ENCODE data around the gene ST6GALNAC3. TPM values are rescaled to one million over a fixed set of nuclear protein-coding genes. Genes with fewer than 3 reads are reported as not detected.

The ST6GALNAC3 gene
- total RNA-seq, 2 donors from 2014 or later, result 0.35 to 2.5 TPM

GRCh38 chr1:76203127-76203526 is 128.6 kb downstream of the ST6GALNAC3 start:
- H3K9me3 Mint-ChIP-seq, result peaks cover 1 to 5% of the 10 kb centered on the region in 2 donors
- H3K4me3 Mint-ChIP-seq, result no peak overlapping the region
- H3K27ac Mint-ChIP-seq, result no peak overlapping the region
- no peaks in the 10 kb centered on the region for H3K4me1 Mint-ChIP-seq (ENCODE audit: low read depth)
- peaks cover 1 to 9% of the 10 kb centered on the region in 2 donors for H3K36me3 Mint-ChIP-seq (ENCODE audit: insufficient read depth in 2 of 2)
- DNase-seq (no peak), ATAC-seq (replicated peaks in 1 of 2) (no peak)
- no peaks in the 10 kb centered on the region for H3K27me3 Mint-ChIP-seq (ENCODE audit: low read depth)

DNA sequence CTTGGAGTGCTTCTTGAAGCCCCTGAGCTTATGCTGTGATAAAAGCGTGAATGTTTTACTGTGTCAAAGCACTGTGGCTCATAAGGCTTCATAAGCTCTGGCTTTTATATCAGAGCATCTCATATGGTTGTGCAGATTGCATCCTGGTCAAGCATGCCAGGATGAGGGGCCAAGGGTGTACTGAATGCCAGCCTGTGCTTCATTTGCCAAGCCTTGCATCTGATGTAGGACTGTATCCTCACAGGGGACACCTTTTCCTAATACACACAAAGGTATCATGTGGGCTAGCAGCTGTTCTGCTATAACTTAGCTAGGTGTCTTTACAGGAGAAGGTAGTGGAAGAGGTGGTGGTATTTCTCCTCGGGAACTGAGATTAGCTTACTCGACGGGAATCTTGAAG is 134.7 kb downstream of the ST6GALNAC3 start:
- ATAC-seq (replicated peaks in 1 of 2), result no peak
- no peaks in the 10 kb centered on the region for H3K9me3 Mint-ChIP-seq
- no peak for DNase-seq
- no peaks in the 10 kb centered on the region for H3K27me3 Mint-ChIP-seq (ENCODE audit: low read depth)
- H3K4me3 Mint-ChIP-seq, result no peak overlapping the region
- H3K36me3 Mint-ChIP-seq (ENCODE audit: insufficient read depth in 2 of 2), result no peaks in the 10 kb centered on the region
- no peak overlapping the region for H3K27ac Mint-ChIP-seq
- no peaks in the 10 kb centered on the region for H3K4me1 Mint-ChIP-seq (ENCODE audit: low read depth)

DNA sequence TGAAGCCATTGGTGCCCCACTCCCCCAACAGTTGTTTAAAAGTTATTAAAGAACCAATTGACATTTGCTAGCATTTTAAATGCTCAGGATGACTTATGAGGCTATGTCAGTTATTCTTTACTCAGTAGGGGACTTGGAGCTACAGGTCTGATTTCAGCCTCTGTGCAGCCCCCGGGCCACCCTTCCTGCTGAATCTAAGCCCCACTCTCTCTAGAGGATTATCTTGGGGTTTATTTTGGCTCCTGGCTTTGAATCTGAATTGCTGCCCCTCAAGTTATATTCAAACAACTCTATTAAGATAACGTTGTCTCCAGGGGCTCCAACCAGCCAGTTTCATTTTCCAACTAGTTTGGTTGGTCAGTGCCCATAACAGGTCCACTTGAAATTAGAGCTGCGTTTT is 135.1 kb downstream of the ST6GALNAC3 start:
- H3K27ac Mint-ChIP-seq, result no peak overlapping the region
- no peak for ATAC-seq (replicated peaks in 1 of 2)
- H3K4me3 Mint-ChIP-seq, result no peak overlapping the region
- no peak for DNase-seq
- H3K9me3 Mint-ChIP-seq, result no peaks in the 10 kb centered on the region
- no peaks in the 10 kb centered on the region for H3K4me1 Mint-ChIP-seq (ENCODE audit: low read depth)
- no peaks in the 10 kb centered on the region for H3K36me3 Mint-ChIP-seq (ENCODE audit: insufficient read depth in 2 of 2)
- no peaks in the 10 kb centered on the region for H3K27me3 Mint-ChIP-seq (ENCODE audit: low read depth)

DNA sequence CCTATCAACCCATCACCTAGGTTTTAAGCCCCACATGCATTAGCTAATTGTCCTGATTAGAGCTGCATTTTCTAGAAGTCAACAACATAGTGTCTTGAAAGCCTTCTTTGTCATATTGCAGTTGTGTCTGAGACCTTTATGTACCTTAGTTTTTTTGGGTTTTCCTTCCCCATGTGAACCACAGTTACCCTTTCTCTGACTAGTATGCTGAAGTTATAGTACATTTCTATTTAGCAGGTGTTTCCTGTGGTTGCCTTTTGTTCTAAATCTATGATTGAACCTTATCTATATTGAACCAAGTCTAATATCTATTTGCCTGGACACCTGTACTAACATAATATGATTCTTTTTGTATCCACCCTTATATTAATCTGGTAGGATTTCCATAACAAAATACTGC is 135.6 kb downstream of the ST6GALNAC3 start:
- Mint-ChIP-seq H3K4me3 (no peak overlapping the region), H3K27ac (no peak overlapping the region), H3K4me1 (ENCODE audit: low read depth) (no peaks in the 10 kb centered on the region), H3K36me3 (ENCODE audit: insufficient read depth in 2 of 2) (no peaks in the 10 kb centered on the region), H3K9me3 (no peaks in the 10 kb centered on the region), H3K27me3 (ENCODE audit: low read depth) (no peaks in the 10 kb centered on the region)
- ATAC-seq (replicated peaks in 1 of 2) (no peak), DNase-seq (no peak)

DNA sequence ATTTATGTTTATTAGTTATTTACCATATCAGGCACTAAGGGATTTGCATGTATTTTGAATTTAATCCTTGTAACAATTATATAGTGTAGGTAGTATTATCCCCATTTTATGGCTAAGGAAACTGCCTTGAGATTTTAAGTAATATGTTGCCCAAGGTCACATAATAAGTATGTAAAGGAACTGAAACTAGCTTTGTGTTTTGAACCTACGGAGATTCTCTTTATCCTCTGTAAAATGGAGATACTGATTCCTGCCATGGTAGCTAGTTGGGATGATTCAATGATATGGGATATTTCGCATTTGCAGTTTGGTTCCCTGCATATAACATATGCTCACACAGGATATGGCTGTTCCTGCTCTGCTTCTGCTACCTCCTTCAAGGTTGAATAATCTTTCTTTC is 144.3 kb downstream of the ST6GALNAC3 start:
- no peaks in the 10 kb centered on the region for H3K9me3 Mint-ChIP-seq

GRCh38 chr1:76219366-76219818 is 144.8 kb downstream of the ST6GALNAC3 start:
- peak overlapping the region; percentile 21 to 41 for H3K4me3 Mint-ChIP-seq
- ATAC-seq (replicated peaks in 1 of 2), result peak; percentile 87 to 94
- H3K9me3 Mint-ChIP-seq, result no peaks in the 10 kb centered on the region
- DNase-seq, result peak in 1 of 2 donors; percentile 37
- H3K4me1 Mint-ChIP-seq (ENCODE audit: low read depth), result peaks cover 26% of the 10 kb centered on the region
- no peaks in the 10 kb centered on the region for H3K36me3 Mint-ChIP-seq (ENCODE audit: insufficient read depth in 2 of 2)
- H3K27me3 Mint-ChIP-seq (ENCODE audit: low read depth), result no peaks in the 10 kb centered on the region
- peak overlapping the region; percentile 26 for H3K27ac Mint-ChIP-seq

More for the DNA sequence above, 144.3 kb downstream of the ST6GALNAC3 start:
- DNase-seq (no peak), ATAC-seq (replicated peaks in 1 of 2) (peak in 1 of 2 donors; percentile 12)
- Mint-ChIP-seq H3K36me3 (ENCODE audit: insufficient read depth in 2 of 2) (no peaks in the 10 kb centered on the region), H3K4me3 (no peak overlapping the region), H3K4me1 (ENCODE audit: low read depth) (peaks cover 26% of the 10 kb centered on the region), H3K27ac (no peak overlapping the region), H3K27me3 (ENCODE audit: low read depth) (no peaks in the 10 kb centered on the region)

DNA sequence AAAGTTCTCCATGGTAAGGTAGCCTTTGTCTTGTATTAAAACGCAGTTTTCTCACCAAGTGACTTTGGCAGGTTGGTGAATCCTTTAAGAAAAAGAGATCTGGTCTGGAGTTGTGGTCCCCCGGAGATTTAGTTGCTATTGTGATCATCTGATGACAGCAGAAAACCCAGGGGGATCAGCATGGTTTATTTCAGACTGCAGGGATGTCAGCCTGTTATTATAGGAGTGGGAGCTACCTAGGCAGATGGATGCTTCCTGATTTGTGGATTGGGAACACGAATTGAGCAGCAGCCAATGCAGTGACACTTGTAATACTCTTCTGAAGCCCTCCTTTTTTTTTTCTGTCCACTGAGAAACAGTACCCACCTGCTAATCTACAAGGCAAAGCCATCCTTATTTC is 150.2 kb downstream of the ST6GALNAC3 start:
- H3K4me1 Mint-ChIP-seq (ENCODE audit: low read depth), result peaks cover 26% of the 10 kb centered on the region
- no peak overlapping the region for H3K27ac Mint-ChIP-seq

DNA sequence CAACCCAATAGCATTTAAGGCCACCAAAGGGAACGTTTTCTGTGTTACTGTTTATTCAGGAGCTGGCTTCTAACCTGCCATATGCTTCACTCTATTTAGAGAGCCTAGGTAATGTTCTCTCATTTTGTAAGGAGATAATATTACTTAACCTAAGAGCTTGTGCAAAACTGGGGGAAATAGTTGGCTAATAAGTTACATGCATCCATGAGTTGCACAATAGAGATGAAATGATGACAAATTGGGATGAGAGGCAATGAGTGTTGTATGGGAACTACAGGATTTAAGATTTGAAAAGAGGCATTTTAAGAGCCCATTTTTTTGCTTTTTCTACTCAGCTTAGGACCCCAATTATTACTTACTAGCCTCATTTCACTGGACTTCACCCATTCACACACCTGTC is 151.0 kb downstream of the ST6GALNAC3 start:
- Mint-ChIP-seq H3K27me3 (ENCODE audit: low read depth) (no peaks in the 10 kb centered on the region), H3K9me3 (no peaks in the 10 kb centered on the region), H3K4me3 (no peak overlapping the region), H3K4me1 (ENCODE audit: low read depth) (peaks cover 18% of the 10 kb centered on the region), H3K27ac (no peak overlapping the region), H3K36me3 (ENCODE audit: insufficient read depth in 2 of 2) (no peaks in the 10 kb centered on the region)
- DNase-seq, result no peak
- ATAC-seq (replicated peaks in 1 of 2), result no peak

More for the DNA sequence above, 150.2 kb downstream of the ST6GALNAC3 start:
- DNase-seq (no peak), ATAC-seq (replicated peaks in 1 of 2) (no peak)
- Mint-ChIP-seq H3K4me3 (no peak overlapping the region), H3K36me3 (ENCODE audit: insufficient read depth in 2 of 2) (no peaks in the 10 kb centered on the region), H3K9me3 (no peaks in the 10 kb centered on the region), H3K27me3 (ENCODE audit: low read depth) (no peaks in the 10 kb centered on the region)

DNA sequence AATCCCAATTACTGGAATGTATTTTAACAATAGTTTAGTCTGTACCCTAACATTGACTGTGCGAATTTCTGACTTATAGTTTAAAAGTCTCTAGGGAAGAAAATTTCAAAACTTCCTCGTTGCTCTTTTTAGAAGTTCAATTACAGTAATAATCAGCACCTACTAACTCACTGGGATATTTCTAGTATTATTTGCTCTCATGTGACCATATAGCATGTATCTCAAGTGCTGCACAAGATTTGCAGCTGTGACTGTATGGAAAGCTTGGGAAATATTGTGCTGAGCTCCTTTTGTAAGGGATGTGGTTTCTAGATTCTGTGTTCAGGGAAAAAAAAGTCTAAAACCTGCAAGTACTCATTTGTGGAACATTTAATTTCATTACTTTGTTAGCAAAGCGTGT is 153.1 kb downstream of the ST6GALNAC3 start:
- no peaks in the 10 kb centered on the region for H3K36me3 Mint-ChIP-seq (ENCODE audit: insufficient read depth in 2 of 2)
- H3K4me3 Mint-ChIP-seq, result no peak overlapping the region
- no peak overlapping the region for H3K27ac Mint-ChIP-seq
- no peak for DNase-seq
- H3K9me3 Mint-ChIP-seq, result no peaks in the 10 kb centered on the region
- no peaks in the 10 kb centered on the region for H3K27me3 Mint-ChIP-seq (ENCODE audit: low read depth)
- no peak for ATAC-seq (replicated peaks in 1 of 2)
- H3K4me1 Mint-ChIP-seq (ENCODE audit: low read depth), result peaks cover 12% of the 10 kb centered on the region

GRCh38 chr1:76229279-76230005 is 154.9 kb downstream of the ST6GALNAC3 start:
- Mint-ChIP-seq H3K36me3 (ENCODE audit: insufficient read depth in 2 of 2) (no peaks in the 10 kb centered on the region), H3K4me3 (no peak overlapping the region), H3K27ac (no peak overlapping the region), H3K9me3 (no peaks in the 10 kb centered on the region), H3K27me3 (ENCODE audit: low read depth) (no peaks in the 10 kb centered on the region), H3K4me1 (ENCODE audit: low read depth) (peaks cover 12% of the 10 kb centered on the region)
- no peak for DNase-seq
- no peak for ATAC-seq (replicated peaks in 1 of 2)

DNA sequence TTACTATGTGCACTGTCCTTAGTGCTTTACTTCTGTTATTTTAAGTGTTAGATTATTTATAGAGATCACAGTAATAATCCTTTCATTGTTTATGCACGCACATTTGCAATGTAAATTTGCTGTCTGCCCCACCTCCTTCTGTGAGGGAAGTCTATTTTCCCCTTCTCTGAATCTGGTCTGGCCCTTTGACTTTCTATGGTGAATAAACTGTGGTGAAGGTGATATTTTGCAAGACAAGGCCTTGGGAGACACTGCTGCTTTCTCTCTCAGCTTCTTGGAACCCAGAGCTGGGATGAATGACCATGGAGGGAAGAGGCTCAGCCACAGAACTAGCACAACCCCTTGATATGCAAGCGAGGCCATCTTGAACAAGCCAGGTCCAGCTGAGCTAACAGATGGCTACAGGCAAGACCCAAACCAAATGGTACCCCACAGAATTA is 156.3 kb downstream of the ST6GALNAC3 start:
- Mint-ChIP-seq H3K9me3 (no peaks in the 10 kb centered on the region), H3K4me3 (no peak overlapping the region), H3K27me3 (ENCODE audit: low read depth) (no peaks in the 10 kb centered on the region), H3K4me1 (ENCODE audit: low read depth) (peaks cover 12% of the 10 kb centered on the region), H3K36me3 (ENCODE audit: insufficient read depth in 2 of 2) (no peaks in the 10 kb centered on the region), H3K27ac (no peak overlapping the region)
- DNase-seq, result no peak
- no peak for ATAC-seq (replicated peaks in 1 of 2)

DNA sequence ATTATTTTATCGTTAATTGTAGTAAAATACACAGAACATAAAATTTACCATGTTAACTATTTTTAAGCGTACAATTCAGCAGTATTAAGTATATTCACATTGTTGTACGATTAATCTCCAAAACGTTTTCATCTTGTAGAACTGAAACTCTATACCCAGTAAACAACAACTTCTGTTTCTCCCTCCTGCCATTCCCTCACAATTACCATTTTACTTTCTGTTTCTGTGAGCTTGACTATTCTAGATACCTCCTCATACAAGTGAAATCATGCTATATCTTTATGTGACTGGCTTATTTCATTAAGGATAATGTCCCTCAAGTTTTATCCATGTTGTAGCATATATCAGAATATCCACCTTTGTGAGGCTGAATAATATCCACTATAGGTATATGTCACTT is 156.8 kb downstream of the ST6GALNAC3 start:
- Mint-ChIP-seq H3K36me3 (ENCODE audit: insufficient read depth in 2 of 2) (no peaks in the 10 kb centered on the region), H3K9me3 (no peaks in the 10 kb centered on the region), H3K4me1 (ENCODE audit: low read depth) (peaks cover 12% of the 10 kb centered on the region), H3K27ac (no peak overlapping the region), H3K27me3 (ENCODE audit: low read depth) (no peaks in the 10 kb centered on the region), H3K4me3 (no peak overlapping the region)
- ATAC-seq (replicated peaks in 1 of 2) (no peak), DNase-seq (no peak)

GRCh38 chr1:76232666-76233065 is 158.1 kb downstream of the ST6GALNAC3 start:
- Mint-ChIP-seq H3K27me3 (ENCODE audit: low read depth) (no peaks in the 10 kb centered on the region), H3K27ac (no peak overlapping the region), H3K4me3 (no peak overlapping the region), H3K36me3 (ENCODE audit: insufficient read depth in 2 of 2) (no peaks in the 10 kb centered on the region), H3K9me3 (no peaks in the 10 kb centered on the region), H3K4me1 (ENCODE audit: low read depth) (peaks cover 12% of the 10 kb centered on the region)
- peak; percentile 21 to 37 for ATAC-seq (replicated peaks in 1 of 2)
- DNase-seq, result peak in 1 of 2 donors; percentile 2

DNA sequence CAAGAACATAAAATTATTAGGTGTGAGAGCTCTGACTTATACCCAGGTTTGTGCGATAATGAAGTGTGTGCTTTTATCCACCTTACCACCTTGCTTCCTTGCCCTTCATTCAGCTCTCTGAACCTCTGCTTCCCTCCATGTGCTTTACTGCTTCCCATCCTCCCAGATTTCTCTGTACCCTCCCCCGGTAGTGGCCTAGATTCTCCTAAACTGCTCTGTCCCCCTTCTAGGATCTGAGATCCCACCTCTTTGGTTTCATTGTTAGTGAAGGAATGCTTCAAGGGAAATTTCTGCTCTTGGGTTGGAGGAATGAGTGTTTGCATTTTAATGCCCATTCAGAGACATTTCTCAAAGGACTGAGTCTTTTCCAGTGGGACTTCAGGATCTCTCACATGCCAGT is 159.5 kb downstream of the ST6GALNAC3 start:
- H3K36me3 Mint-ChIP-seq (ENCODE audit: insufficient read depth in 2 of 2), result no peaks in the 10 kb centered on the region
- DNase-seq, result no peak
- no peaks in the 10 kb centered on the region for H3K27me3 Mint-ChIP-seq (ENCODE audit: low read depth)
- ATAC-seq (replicated peaks in 1 of 2), result no peak
- no peak overlapping the region for H3K27ac Mint-ChIP-seq
- H3K4me1 Mint-ChIP-seq (ENCODE audit: low read depth), result peaks cover 6% of the 10 kb centered on the region
- H3K4me3 Mint-ChIP-seq, result no peak overlapping the region
- H3K9me3 Mint-ChIP-seq, result no peaks in the 10 kb centered on the region
